BE2C (cell line): ENCODE results near the gene GABRR2.

Experiments used
- DNase-seq: peaks from one replicate; pipeline ENCODE4 v3.0.0-alpha.2; 2020
- H3K27me3 ChIP-seq: fragments of 250-450 bp; sonication (Bioruptor Pico); 2 replicates; pipeline ENCODE4 v1.5.1; 2020; ENCODE audit warnings: mild to moderate bottlenecking
- H3K36me3 ChIP-seq: fragments of 250-450 bp; sonication (Bioruptor Pico); 2 replicates; pipeline ENCODE4 v1.5.1; 2020; ENCODE audit warnings: mild to moderate bottlenecking
- H3K4me1 ChIP-seq: fragments of 250-450 bp; sonication (Bioruptor Pico); 2 replicates; pipeline ENCODE4 v1.5.1; 2020
- H3K4me3 ChIP-seq: 2 replicates; pipeline ENCODE4 v1.5.1; 2011; ENCODE audit warnings: low read depth, low read length
- H3K9me3 ChIP-seq: fragments of 250-450 bp; sonication (Bioruptor Pico); 2 replicates; pipeline ENCODE4 v1.5.1; 2020
- TF ChIP-seq, protein P1 (sequence below): IDR thresholded peaks from 2 replicates; pipeline ENCODE4 v1.5.1; 2012; ENCODE audit warnings: mild to moderate bottlenecking, low read depth, low read length

Gene GABRR2

DNA sequence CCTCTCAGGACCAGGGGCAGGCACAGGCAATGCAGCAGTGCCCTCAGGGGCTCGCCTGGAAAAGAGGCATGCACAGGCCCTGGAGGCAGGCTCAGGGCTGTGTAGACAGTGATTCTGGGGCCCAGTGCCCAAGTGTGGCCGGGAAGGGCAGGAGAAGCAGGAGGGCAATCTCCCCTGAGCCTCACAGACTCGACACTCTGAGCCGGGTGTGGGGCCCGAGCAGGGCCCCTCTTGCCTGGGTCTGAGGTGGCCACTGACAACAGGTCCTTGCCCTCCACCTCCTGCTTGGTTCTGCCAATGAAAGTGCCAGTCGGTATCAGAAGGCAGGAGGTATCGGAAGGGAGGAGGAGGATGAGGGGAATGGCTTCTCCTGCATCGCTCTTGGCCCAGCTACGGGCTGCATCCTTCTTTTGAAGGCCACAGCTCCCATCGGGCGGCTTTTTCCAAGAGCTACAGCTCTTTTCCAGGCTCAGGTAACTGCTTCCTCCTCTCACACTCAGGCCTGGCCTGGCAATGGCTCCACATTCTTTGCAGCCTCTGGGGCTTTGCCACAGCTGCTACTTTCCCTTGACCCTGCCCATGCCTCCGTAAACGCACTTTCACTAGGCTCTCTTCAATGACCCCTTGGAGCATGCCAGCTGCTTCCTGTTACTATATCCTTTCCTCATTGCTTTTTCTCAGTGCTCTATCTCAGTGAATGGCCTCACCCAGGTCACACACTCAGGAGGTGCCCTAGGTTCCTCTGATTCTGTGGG lies 24.5 kb downstream of the GABRR2 start:
- TF ChIP-seq, protein P1, sequence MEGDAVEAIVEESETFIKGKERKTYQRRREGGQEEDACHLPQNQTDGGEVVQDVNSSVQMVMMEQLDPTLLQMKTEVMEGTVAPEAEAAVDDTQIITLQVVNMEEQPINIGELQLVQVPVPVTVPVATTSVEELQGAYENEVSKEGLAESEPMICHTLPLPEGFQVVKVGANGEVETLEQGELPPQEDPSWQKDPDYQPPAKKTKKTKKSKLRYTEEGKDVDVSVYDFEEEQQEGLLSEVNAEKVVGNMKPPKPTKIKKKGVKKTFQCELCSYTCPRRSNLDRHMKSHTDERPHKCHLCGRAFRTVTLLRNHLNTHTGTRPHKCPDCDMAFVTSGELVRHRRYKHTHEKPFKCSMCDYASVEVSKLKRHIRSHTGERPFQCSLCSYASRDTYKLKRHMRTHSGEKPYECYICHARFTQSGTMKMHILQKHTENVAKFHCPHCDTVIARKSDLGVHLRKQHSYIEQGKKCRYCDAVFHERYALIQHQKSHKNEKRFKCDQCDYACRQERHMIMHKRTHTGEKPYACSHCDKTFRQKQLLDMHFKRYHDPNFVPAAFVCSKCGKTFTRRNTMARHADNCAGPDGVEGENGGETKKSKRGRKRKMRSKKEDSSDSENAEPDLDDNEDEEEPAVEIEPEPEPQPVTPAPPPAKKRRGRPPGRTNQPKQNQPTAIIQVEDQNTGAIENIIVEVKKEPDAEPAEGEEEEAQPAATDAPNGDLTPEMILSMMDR, result no peak
- DNase-seq, result no peak
- Histone ChIP-seq H3K4me1 (no peaks in the 10 kb centered on the region), H3K27me3 (no peaks in the 10 kb centered on the region), H3K4me3 (no peak overlapping the region), H3K36me3 (no peaks in the 10 kb centered on the region), H3K9me3 (no peaks in the 10 kb centered on the region)

DNA sequence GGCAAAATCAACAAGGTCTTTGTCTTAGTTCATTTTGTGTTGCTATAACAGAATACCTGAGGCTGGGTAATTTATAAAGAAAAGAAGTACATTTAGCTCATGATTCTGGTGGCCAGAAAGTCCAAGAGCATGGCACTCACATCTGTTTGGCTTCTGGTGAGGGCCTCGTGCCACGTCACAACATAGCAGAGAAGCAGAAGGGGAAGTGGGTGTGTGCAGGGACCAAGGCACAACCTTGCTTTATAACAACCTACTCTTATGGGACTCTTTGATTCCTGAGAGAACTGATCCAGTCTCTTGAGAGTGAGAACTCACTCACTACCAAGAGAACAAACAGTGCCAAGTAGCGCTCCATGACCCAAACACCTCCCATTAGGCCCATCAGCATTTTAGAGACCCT lies 25.4 kb downstream of the GABRR2 start:
- no peak overlapping the region for H3K4me3 ChIP-seq
- no peaks in the 10 kb centered on the region for H3K9me3 ChIP-seq
- H3K4me1 ChIP-seq, result no peaks in the 10 kb centered on the region
- no peaks in the 10 kb centered on the region for H3K27me3 ChIP-seq
- TF ChIP-seq, protein P1, result no peak
- no peaks in the 10 kb centered on the region for H3K36me3 ChIP-seq
- no peak for DNase-seq

DNA sequence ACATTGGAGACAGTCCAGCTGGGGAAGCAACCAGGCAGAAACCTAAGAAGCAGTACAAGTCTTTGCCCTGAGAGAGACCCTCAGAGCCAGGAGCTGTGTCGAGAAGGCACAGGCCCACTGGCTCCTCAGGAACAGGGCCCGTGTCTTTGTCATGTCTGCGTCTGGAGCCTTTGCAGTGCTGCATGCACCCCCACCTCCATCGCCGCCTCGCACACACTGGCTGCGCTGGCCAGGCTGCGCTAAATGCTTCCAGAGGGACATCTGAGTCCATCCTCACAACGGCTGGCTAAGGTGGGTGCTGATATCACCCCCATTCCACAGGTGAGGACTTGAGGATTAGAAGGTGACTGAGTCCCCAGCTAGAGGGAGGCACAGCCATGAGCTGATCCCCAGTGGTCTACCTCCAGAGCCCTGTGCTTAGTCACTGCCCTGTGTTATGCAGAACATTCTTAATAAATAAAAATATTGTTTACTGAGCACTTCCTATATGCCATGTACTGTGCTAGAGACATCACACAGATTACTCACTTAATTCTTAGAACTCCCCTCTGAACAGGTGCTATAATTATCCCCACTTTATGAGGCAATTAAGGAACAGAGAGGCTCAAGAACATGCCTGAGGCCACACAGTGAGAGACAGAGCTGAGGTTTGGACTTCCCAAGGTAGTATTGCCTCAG lies 27.6 kb downstream of the GABRR2 start:
- Histone ChIP-seq H3K4me1 (no peaks in the 10 kb centered on the region), H3K4me3 (no peak overlapping the region), H3K9me3 (no peaks in the 10 kb centered on the region), H3K36me3 (no peaks in the 10 kb centered on the region), H3K27me3 (no peaks in the 10 kb centered on the region)
- no peak for DNase-seq
- TF ChIP-seq, protein P1, result no peak

DNA sequence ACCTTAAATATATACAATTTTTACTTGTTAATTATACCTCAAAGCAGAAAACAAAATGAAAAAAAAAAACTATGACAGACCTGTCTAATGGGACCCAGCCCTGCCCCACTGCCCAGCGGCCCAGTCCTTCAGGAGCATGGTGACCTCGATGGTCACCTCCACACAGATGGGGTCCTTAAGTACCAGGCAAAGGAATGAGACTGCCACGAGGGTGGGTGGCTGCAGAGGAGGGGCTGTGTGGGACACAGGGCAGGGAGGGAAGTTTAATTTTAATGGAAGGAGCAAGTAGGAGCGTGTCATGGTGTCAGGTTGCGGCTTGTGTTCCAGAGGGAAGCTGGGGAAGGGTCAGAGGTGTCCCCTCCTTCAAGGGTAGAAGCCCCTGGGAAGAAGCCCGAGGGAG lies 28.6 kb downstream of the GABRR2 start:
- Histone ChIP-seq H3K4me3 (no peak overlapping the region), H3K36me3 (no peaks in the 10 kb centered on the region), H3K9me3 (no peaks in the 10 kb centered on the region), H3K27me3 (no peaks in the 10 kb centered on the region), H3K4me1 (no peaks in the 10 kb centered on the region)
- TF ChIP-seq, protein P1, result no peak
- DNase-seq, result no peak

DNA sequence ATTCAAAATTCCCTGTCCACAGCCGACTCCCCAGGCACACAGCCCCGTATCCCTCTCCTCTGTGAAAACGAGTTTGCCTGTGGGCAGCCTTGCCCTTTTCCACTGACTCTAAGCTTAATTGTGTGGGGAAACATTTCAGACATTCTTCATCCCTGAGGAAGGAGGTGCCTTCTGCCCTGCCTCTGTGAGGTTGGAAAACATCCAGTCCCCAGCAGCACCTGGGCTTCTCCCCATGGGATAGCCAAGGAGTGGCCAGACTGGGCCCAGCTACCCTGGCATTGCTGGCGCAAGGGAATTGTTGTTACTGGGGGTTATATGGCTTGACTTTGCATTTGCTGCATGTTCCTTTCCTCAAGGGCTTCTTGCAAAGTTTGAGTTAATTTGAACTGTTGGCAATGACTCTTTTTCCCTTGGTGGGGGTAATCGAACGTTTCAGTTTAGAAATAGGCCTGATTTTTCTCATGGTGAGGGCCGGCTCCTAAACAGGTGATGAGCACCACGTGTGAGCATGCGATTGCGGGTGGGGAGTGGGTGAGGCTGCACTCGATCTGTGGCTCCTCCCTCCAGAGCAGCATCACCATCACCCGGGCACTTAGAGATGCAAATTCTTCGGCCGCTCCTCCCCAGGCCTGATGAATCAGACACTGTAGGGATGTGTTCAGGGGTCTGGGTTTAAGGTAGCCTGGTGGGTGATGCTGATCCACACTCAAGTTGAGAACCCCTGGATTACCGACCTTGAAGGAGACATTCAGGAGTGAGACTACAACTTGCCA lies 29.9 kb downstream of the GABRR2 start:
- no peaks in the 10 kb centered on the region for H3K9me3 ChIP-seq
- H3K4me1 ChIP-seq, result no peaks in the 10 kb centered on the region
- TF ChIP-seq, protein P1, result no peak
- H3K36me3 ChIP-seq, result no peaks in the 10 kb centered on the region
- DNase-seq, result no peak
- H3K4me3 ChIP-seq, result no peak overlapping the region
- H3K27me3 ChIP-seq, result no peaks in the 10 kb centered on the region
